ENCODE results near the gene SUPV3L1.

GRCh38 chr10:69202332-69202731, 22.3 kb downstream of the SUPV3L1 start:
- no peak for TF ChIP-seq BHLHE40 (IDR thresholded peaks at IDR 0.05; ENCODE audit: borderline replicate concordance)
- no peak for TF ChIP-seq FOXA1 (IDR thresholded peaks at IDR 0.05)
- TF ChIP-seq FOXM1 (IDR thresholded peaks at IDR 0.05; ENCODE audit: borderline replicate concordance), result no peak
